Measurements from ENCODE around the gene RNF212.

RNF212 gene

DNA sequence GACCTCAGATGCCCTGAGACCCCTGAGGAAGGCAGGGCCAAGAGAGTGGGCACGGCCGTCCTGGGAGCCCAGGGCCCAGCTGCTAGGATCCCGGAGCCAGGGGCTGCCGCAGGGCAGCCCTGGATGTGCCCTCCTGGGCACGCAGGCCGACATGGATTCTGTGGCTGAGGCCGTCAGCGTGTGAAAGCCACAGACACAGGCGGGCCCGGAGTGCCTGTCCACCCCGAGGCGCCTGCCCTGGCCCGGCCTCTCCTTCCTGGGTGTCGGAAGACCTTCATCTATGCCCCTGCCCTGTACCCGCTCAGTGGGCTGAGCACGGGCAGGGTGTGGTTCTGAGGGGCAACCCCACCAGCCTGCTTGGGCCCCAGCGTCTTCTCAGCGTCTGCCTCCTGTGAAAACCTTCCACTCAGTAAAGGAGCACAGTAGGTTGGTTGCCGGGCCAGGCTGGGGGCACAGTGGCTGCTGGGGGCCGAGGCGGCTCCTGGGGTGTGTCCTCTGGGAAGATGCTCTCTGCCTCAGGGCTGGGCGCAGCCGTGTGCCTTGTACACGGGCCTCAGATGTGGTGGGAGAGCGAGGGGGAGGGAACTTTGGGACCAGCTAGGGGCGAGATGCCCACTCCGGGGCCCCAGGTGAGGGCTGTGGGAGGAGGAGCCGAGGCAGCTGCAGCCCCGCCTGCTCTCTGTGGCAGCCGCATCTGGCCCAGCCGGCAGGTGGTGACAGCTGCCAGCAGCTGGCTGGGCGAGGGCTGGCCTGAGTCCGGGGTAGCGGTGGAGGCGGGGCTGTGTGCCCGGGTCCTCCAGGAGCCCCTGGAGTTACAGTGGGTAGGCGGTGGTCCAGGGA lies 81.2 kb downstream of the RNF212 start:
- no peak for DNase-seq

DNA sequence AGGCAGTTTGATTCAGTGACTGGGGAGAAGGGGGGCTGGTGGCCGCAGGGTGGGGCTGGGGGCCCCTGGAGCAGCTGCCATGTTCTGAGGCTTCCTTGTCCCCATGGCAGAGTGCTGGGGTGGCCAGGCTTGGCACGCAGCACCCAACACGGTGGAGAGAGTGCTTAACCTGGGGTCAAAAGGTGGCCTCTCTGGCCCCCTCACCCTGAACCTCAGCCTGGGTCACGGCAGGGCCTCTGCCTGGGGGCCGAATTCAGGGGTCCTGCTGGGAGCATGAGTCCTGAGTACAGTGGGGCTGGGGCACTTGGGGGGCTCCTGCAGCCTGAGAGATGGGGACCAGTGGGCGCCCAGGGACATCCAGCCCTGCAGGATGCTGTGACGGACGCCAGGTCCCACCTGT lies 82.0 kb downstream of the RNF212 start:
- DNase-seq, result no peak

DNA sequence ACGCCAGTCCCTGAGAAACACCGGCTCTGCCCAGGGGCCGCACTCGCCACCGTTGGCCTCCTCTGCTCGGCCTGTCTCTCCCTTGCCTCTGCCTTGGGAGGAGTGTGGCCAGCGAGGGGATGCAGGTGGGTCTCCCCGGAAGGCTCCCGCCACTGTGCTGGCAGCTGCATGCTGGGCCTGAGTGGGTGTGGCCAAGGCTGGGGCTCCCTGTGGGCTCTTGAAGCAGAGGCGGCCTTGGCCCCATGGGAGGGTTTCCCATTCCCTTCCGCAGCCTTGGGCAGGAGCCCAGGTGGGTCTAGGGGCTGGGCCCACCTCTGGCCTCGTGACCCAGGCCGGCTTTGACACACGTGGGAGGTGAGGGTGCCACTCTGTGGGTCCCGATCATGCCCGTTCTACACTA lies 82.8 kb downstream of the RNF212 start:
- DNase-seq, result no peak

DNA sequence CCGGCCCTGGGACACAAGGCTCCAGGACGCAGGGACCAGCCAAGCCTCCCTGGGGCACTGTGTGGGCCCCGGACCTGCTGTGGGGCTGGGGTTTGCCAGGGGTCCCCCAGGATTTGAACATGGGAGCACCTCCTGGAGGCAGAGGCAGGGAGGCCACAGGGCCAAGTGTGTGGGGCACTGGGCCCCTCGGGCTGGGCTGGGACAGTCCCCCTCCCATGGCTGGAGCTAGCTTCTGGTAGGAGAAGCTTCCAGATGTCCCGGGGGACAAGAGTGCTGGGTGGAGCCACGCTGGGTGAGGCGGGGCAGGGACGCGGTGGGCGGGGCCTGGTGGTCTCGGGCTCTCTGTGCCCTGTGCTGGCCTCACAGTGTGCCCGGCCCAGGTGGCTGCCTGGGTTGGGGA lies 83.3 kb downstream of the RNF212 start:
- DNase-seq, result no peak

DNA sequence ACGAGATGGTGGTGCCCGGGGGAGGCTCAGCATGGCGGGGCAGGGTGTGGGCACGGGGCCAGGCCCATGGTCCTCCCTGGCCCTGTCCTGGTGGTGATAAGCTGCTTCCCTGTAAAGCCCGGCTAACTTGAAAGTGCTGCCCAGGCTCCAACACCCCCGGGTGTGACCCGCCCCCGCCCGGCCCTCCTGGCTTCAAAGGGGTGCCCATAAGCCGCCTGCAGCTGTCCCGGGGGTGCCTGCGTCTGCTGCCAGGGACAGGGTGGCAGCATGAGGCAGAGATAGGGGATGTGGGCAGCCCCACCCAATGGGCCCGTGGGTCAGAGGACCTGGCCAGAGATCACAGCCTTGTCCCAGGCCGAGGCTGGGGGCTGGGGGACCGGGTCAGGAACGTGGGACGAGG lies 83.8 kb downstream of the RNF212 start:
- no peak for DNase-seq

DNA sequence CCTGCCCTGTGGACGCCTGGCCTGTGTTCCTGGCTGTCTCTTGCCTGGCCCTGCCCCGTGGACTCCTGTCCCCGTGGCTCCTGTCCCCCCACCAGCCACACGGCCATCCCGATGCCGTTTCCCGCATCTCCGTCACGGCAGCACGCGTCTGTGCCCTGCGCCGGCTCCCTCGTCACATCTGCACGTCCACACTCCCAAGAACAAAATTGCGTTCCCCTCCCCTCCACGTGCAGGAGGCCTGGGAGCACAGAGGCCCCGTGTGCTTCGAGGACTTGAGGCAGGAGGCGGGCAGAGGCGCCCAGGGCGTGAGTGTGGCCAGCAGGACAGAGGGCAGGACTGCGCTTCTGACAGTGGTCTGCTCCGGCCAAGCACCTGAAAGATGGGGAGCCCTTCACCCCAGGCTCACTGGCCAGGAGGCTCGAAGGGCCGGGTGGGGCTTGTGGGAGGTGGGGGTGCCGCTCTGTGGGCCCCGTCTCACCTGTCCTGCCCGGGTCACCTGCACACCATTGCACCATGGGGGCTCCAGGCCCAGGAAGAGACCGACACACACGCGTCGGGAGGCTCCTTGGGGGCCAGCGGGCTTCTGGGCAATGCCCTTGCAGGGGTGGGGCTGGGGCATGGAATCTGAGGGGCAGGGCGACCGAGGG lies 84.7 kb downstream of the RNF212 start:
- no peak for DNase-seq

DNA sequence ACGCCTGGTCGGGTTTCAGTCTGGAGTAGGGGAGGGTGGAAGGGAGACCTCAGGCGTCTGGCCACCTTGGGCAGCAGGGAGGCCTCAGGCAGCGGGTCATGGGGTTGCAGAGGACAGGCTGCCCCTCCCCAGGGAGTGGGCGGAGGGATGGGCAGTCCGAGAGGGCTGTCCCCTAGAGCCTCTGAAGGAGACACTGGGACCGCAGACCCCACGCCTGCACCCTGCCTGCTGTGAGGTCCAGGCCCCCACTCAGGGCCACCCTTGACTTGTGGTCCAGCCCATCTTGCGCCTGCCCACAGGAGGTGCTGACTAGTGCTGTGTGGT lies 85.5 kb downstream of the RNF212 start:
- DNase-seq, result no peak

DNA sequence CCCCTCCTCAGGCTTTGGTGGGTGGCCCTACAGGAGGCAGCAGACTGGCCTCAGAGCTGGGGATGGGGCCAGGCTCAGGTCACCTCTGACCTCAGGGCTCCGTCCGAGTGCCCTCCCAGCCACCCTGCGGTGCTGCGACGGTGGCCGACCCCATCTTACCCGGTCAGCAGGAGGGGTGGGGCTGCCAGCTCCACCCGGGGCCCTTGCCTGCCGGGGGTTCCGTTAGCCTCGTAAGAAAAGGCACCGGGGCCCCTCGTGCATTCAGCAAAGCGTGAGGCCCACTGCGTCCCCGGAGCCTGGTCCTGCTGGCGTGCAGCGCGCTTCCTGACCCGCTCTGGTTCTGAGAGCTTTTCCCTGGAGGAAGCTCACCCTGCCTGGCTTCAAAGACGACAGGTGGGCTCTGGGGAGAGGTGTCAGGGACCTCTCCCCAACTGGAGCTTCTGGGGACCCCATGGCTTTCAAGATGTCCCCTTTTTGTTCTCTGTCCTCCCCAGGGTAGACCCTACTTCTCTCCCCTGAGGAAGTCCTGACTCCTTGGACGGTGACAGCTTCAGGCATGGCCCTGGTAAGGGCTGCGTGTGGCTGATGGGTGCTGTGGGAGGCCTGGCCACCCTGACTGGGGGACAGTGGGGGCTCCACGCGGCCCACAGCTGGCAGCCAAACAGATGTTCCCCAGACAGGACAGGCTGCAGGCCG lies 86.0 kb downstream of the RNF212 start:
- no peak for DNase-seq

DNA sequence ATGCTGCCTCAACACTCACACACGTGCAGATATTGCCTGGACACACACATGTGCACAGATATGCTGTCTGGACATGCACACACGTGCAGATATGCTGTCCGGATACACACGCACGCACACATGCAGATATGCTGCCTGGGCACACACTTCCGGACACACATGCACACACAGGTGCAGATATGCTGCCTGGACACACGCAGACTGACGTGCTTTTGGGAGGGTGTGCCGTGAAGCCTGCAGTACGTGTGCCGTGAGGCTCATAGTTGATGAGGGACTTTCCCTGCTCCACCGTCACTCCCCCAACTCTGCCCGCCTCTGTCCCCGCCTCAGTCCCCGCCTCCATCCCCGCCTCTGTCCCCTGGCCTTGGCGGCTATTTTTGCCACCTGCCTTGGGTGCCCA lies 87.2 kb downstream of the RNF212 start:
- DNase-seq, result peak; percentile 42

DNA sequence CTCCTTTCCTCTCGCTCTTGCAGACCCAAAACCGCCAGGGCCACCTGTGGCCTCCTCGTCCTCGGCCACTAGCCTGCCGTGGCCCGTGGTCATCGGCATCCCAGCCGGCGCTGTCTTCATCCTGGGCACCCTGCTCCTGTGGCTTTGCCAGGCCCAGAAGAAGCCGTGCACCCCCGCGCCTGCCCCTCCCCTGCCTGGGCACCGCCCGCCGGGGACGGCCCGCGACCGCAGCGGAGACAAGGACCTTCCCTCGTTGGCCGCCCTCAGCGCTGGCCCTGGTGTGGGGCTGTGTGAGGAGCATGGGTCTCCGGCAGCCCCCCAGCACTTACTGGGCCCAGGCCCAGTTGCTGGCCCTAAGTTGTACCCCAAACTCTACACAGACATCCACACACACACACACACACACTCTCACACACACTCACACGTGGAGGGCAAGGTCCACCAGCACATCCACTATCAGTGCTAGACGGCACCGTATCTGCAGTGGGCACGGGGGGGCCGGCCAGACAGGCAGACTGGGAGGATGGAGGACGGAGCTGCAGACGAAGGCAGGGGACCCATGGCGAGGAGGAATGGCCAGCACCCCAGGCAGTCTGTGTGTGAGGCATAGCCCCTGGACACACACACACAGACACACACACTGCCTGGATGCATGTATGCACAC lies 88.3 kb downstream of the RNF212 start:
- DNase-seq, result no peak

DNA sequence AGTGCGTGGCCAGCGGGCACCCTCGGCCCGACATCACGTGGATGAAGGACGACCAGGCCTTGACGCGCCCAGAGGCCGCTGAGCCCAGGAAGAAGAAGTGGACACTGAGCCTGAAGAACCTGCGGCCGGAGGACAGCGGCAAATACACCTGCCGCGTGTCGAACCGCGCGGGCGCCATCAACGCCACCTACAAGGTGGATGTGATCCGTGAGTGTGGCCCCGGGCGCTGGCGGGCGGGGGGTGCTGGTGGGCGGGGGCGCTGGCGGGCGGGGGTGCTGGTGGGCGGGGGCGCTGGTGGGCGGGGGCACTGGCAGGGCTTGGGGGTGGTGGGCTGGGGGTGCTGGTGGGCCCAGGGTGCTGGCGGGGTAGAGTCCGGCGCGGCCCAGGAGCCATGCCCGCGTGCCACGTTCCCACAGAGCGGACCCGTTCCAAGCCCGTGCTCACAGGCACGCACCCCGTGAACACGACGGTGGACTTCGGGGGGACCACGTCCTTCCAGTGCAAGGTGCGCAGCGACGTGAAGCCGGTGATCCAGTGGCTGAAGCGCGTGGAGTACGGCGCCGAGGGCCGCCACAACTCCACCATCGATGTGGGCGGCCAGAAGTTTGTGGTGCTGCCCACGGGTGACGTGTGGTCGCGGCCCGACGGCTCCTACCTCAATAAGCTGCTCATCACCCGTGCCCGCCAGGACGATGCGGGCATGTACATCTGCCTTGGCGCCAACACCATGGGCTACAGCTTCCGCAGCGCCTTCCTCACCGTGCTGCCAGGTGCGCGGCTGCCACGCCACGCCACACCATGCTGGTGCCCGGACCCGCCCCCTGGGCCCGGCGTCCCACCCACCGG lies 89.2 kb downstream of the RNF212 start:
- DNase-seq, result no peak

DNA sequence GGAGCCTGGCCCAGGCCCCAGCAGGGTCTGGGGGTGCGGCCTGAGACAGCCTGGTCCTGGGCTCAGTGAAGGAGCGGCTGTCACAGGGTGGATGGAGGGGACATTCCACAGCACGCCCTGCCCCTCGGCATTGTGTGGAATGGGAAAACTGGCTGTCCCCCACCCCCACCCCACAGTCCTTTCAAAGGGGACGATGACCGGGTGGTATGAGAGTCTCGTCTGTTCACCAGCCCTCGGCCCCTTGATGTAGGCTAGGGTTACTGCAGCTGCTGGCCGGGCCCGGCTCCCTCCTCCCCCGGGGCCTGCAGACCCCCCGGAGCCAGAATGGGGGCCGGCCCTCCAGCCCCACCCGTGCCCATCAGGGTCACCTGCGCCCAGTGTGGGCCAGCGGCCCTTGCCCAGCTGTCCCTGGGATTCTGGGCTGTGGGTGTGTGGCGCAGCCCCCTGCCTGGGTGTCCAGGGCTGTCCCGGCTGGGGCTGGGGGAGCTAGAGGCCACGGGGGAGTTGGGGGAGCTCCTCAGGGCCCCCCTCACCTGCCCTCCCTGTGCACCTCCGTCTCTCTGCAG lies 90.2 kb downstream of the RNF212 start:
- no peak for DNase-seq

DNA sequence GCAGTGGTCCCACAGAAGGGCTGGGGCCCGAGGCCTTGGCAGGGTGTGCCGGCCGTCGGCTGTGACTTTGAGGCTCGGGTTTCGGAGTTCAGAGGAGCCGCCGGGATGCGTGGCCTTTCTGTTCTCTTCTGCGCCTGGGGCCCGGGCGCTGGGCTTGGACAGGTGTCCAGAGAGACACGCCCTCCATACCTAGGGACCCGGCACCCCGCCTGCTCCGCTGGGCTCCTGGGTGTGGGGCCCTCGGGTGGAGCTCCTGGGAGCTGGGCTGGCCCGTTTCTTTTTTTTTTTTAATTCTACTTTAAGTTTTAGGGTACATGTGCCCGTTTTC lies 90.7 kb downstream of the RNF212 start:
- DNase-seq, result no peak

DNA sequence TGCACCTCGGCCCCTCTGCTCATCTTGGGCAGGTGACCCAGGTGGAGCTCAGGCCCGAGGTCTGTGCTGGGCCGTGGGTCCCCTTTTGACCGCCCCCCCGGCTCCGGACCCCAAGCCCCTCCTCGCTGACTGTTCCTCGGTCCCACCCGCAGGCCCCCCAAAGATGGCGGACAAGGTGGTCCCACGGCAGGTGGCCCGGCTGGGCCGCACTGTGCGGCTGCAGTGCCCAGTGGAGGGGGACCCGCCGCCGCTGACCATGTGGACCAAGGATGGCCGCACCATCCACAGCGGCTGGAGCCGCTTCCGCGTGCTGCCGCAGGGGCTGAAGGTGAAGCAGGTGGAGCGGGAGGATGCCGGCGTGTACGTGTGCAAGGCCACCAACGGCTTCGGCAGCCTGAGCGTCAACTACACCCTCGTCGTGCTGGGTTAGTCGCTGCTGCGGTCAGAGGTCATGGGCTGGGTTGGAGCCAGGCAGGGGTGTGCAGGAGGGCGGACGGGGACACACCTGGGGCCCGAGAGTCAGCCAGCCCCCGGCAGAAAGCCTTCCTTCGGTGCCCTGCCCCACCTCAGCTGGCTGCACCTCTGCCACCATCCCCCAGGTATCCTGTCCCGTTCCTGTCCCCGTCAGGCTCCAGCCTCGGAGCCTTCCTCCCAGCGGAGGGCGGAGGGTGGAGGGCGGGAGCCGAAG lies 91.2 kb downstream of the RNF212 start:
- DNase-seq, result no peak
